Esophagus muscularis mucosa (tissue), 4 donors: ENCODE results near the gene PXDN. TPM values are rescaled to one million over a fixed set of nuclear protein-coding genes. Genes with fewer than 3 reads are reported as not detected.

Experiments
- DNase-seq: peaks from one replicate; pipeline ENCODE4 v3.0.0-alpha.2; 2017; ENCODE audit errors: extremely low spot score
- H3K27ac ChIP-seq, 4 donors: fragments of 200-600 bp; sonication (generic); replicated peaks in 1 of 4; 1 replicate in 3 of 4; 2 replicates in 1 of 4; pipeline ENCODE4 v1.5.1; 2016 to 2019; ENCODE audit warnings: mild to moderate bottlenecking in 1 of 4
- H3K27me3 ChIP-seq, 4 donors: fragments of 200-600 bp; sonication (generic); one replicate each; pipeline versions ENCODE4 v1.5.1 to v1.6.0; 2016 to 2019
- H3K36me3 ChIP-seq, 4 donors: fragments of 200-600 bp; sonication (generic); one replicate each; pipeline ENCODE4 v1.5.1; 2016 to 2019
- H3K4me1 ChIP-seq, 4 donors: fragments of 200-600 bp; sonication (generic); one replicate each; pipeline ENCODE4 v1.5.1; 2016 to 2019
- H3K4me3 ChIP-seq, 4 donors: fragments of 200-600 bp; sonication (generic); 1 replicate in 2 of 4; 2 replicates in 2 of 4; pipeline ENCODE4 v1.5.1; 2016 to 2019; ENCODE audit warnings: mild to moderate bottlenecking in 4 of 4, moderate library complexity in 1 of 4
- H3K9me3 ChIP-seq, 4 donors: fragments of 200-600 bp; sonication (generic); 1 replicate in 3 of 4; 2 replicates in 1 of 4; pipeline ENCODE4 v1.5.1; 2016 to 2019
- EP300 ChIP-seq: sonication (generic); formaldehyde crosslinking; IDR thresholded peaks from one replicate; pipeline ENCODE4 v1.6.1; 2017; ENCODE audit warnings: antibody characterized with exemption
- POLR2A ChIP-seq: fragments of 450-650 bp; IDR thresholded peaks from one replicate; pipeline ENCODE4 v1.6.1; 2017; ENCODE audit warnings: antibody characterized with exemption, moderate library complexity, mild to moderate bottlenecking, low read depth
- POLR2AphosphoS5 ChIP-seq, 2 donors: sonication (generic); formaldehyde crosslinking; IDR thresholded peaks; one replicate each; pipeline ENCODE4 v1.6.1; 2017; ENCODE audit warnings: antibody characterized with exemption in 2 of 2
- WGBS: methylation state at CpG from one replicate; pipeline ENCODE4 v1.1.5; 2018; 5-methylcytosine and 5-hydroxymethylcytosine counted together
- intact Hi-C: fragments of 100-400 bp; cut with DNase I; formaldehyde crosslinking; loops from one replicate; pipeline ENCODE4 v1.15.1; 2023
- total RNA-seq, 4 donors: library from RNA; depleted of rRNA; stranded (reverse); fragments of >200 nt; gene quantifications; one replicate each; pipeline versions ENCODE4 v1.1.0 to v1.2.1, GENCODE V29; 2016
- TF ChIP-seq, protein P1 (sequence below), 3 experiments: fragments of 200-600 bp in 2 of 3; fragments of 450-650 bp in 1 of 3; sonication (generic) in 2 of 3; IDR thresholded peaks; one replicate each; pipeline ENCODE4 v1.5.1; 2017 to 2019; ENCODE audit warnings: antibody characterized with exemption in 3 of 3, mild to moderate bottlenecking in 2 of 3, moderate library complexity in 1 of 3

The PXDN gene
- total RNA-seq, 4 donors from 2014 or later: 19.9 to 81.6 (median 50.1) TPM

DNA sequence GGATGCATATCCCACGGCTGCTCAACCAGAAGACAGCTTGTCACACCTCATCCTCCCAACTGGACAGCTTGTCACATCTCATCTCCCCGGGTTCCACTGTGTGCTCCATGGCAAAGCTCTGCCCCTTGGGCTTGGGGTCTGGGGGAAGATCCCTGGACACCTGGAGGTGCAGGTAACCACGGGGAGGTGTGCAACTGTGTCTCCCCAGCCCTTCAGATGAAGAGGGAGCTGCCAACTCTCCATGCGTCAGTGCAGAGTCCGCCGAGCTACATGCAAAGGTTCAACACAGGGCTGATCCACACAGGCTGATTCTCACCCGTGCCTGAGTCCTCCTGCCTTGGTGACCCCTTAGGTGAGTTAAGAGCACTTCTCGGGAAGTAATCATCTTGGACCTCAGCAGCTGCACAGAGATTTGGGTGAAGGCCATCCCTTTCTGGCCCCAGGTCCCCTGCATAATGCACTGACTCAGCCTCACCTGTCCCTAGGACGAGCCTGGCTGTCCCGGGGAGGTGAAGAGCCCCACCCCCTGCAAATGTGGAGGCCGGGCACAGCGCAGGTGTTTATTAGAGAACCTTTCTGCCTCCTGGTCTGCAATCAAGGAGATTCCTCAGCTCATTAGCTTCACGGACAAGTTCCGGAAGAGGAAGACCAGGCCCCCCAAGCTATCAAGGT lies 157.9 kb downstream of the PXDN start:
- no peak for DNase-seq
- intact Hi-C loops: no loop called here
- Histone ChIP-seq H3K4me1 (peaks cover 4 to 15% (median 7%) of the 10 kb centered on the region in 4 donors), H3K9me3 (no peaks in the 10 kb centered on the region), H3K27ac (no peak overlapping the region), H3K4me3 (no peak overlapping the region), H3K36me3 (no peaks in the 10 kb centered on the region), H3K27me3 (peaks cover 0 to 23% (median 0%) of the 10 kb centered on the region in 4 donors)
- TF ChIP-seq POLR2AphosphoS5 (IDR thresholded peaks at IDR 0.05) (no peak), EP300 (no peak), POLR2A (no peak)
- TF ChIP-seq, protein P1, sequence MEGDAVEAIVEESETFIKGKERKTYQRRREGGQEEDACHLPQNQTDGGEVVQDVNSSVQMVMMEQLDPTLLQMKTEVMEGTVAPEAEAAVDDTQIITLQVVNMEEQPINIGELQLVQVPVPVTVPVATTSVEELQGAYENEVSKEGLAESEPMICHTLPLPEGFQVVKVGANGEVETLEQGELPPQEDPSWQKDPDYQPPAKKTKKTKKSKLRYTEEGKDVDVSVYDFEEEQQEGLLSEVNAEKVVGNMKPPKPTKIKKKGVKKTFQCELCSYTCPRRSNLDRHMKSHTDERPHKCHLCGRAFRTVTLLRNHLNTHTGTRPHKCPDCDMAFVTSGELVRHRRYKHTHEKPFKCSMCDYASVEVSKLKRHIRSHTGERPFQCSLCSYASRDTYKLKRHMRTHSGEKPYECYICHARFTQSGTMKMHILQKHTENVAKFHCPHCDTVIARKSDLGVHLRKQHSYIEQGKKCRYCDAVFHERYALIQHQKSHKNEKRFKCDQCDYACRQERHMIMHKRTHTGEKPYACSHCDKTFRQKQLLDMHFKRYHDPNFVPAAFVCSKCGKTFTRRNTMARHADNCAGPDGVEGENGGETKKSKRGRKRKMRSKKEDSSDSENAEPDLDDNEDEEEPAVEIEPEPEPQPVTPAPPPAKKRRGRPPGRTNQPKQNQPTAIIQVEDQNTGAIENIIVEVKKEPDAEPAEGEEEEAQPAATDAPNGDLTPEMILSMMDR (IDR thresholded peaks at IDR 0.05): no peak
- WGBS: 88% methylated on average over 11 of the region's 14 CpGs

DNA sequence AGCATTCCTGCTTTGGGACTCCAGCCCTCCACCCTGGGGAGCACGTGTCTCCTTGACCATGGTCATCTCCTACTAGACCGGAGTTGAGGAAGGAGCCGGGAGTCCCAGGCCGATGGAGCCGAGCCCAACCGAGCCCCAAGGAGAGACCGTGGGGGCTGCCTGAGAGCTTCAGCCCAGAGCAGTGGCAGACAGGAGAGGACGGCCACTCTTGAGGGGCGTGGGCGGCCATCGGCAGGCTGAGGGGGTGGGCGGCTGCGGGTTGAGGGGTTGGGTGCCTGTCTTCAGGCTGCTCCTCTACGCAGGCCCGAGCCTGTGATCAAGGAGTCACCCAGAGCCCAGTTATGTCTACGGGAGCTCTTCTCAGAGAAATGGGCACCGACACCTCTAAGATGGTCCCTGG lies 158.7 kb downstream of the PXDN start:
- WGBS: 94% methylated on average over 14 of the region's 17 CpGs
- Histone ChIP-seq H3K27me3 (peaks cover 0 to 23% (median 0%) of the 10 kb centered on the region in 4 donors), H3K9me3 (no peaks in the 10 kb centered on the region), H3K36me3 (no peaks in the 10 kb centered on the region), H3K4me1 (peaks cover 0 to 8% (median under 1%) of the 10 kb centered on the region in 4 donors), H3K27ac (no peak overlapping the region), H3K4me3 (no peak overlapping the region)
- intact Hi-C loops: no loop called here
- TF ChIP-seq POLR2AphosphoS5 (IDR thresholded peaks at IDR 0.05): no peak
- no peak for TF ChIP-seq POLR2A
- TF ChIP-seq EP300: no peak
- TF ChIP-seq, protein P1 (IDR thresholded peaks at IDR 0.05): no peak
- no peak for DNase-seq

DNA sequence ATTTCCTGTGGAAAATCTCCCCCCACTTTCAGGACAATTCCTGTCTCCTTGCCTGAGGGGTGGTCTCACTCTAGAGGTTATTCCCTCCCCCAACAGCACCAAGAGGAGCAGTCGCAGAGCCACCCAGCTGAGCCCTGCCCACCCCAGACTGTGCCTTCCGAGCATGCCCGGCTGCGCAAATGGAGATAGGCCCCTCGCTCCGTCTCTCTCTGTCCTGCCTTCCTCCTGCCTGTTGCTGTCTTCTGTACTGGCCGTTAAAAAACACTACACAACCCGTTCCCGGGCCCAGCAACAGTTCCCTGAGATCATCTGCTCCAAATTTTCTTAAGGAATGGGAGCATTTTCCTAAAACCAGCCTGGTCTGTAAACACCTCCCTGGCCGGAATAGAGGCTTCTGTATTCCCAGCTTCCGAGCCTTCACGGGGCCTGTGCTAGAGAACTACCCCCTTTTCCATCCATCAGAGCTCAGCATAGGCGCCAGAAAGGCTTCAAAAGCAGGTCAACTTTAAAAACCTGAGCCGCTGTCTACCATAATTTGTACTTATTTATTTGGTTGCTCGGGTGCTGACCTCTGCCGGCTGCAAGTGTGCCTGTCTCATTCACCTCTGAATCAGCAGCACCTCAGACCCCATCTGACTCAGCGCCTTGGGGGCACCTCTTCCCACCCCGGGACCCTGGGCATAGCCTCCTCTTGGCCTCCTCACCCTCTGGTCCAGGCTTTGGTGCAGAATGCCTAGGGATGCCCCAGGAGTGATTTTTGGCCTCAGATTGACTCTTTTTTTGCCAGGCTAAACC lies 159.4 kb downstream of the PXDN start:
- 97% methylated on average over 18 of the region's 18 CpGs for WGBS
- DNase-seq: no peak
- TF ChIP-seq EP300 (no peak), POLR2A (no peak), POLR2AphosphoS5 (IDR thresholded peaks at IDR 0.05) (no peak)
- TF ChIP-seq, protein P1 (IDR thresholded peaks at IDR 0.05): no peak
- H3K4me3 ChIP-seq: no peak overlapping the region
- H3K27me3 ChIP-seq: peaks cover 0 to 23% (median 0%) of the 10 kb centered on the region in 4 donors
- H3K36me3 ChIP-seq: no peaks in the 10 kb centered on the region
- H3K4me1 ChIP-seq: peaks cover 0 to 3% (median 0%) of the 10 kb centered on the region in 4 donors
- no peak overlapping the region for H3K27ac ChIP-seq
- no peaks in the 10 kb centered on the region for H3K9me3 ChIP-seq
- intact Hi-C loops: no loop called here

DNA sequence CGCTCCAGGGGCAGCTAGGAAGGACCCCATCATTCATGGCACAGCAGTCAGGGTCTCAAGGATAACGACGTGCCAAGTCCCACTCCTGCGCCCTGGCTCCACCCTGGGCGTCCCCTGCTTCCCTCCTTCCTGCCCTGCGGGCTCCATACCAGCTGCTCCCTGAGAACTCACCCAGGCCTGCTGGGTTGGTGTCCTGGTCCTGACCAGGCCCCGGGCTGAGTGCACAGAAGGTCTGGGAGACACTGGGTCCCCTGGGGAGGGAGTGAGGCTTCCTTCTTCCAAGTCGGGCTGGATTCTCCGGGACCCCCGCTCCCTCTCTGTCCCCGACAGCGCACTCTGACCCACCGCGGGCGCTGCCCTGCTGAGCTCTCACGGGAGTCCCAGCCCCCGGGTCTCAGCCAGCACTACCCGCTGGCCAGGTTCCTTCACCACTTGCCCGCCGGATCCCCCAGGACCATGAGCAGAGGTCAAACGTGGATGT lies 160.2 kb downstream of the PXDN start:
- intact Hi-C loops: no loop called here
- H3K9me3 ChIP-seq: no peaks in the 10 kb centered on the region

More for the DNA sequence above, 160.2 kb downstream of the PXDN start:
- 99% methylated on average over 14 of the region's 21 CpGs for WGBS
- Histone ChIP-seq H3K4me3 (no peak overlapping the region), H3K4me1 (no peaks in the 10 kb centered on the region), H3K27me3 (peaks cover 0 to 20% (median 0%) of the 10 kb centered on the region in 4 donors), H3K36me3 (no peaks in the 10 kb centered on the region), H3K27ac (no peak overlapping the region)
- TF ChIP-seq, protein P1 (IDR thresholded peaks at IDR 0.05): no peak
- TF ChIP-seq POLR2AphosphoS5 (IDR thresholded peaks at IDR 0.05) (no peak), EP300 (no peak), POLR2A (no peak)
- no peak for DNase-seq
